Stimulated activated CD4-positive, alpha-beta T cell treated with anti-CD3 and anti-CD28 coated beads, Interleukin-15, amount 100 ng/mL, for 1 hour (primary cell): ENCODE measurements around the gene AOPEP.

Experiments
- DNase-seq, 2 donors: peaks; one replicate each; pipeline ENCODE4 v3.0.0-alpha.2; 2020; ENCODE audit warnings: low read depth in 1 of 2, low spot score in 1 of 2

AOPEP gene

GRCh38 chr9:95129476-95130291 lies 403.2 kb downstream of the AOPEP start:
- no peak for DNase-seq

DNA sequence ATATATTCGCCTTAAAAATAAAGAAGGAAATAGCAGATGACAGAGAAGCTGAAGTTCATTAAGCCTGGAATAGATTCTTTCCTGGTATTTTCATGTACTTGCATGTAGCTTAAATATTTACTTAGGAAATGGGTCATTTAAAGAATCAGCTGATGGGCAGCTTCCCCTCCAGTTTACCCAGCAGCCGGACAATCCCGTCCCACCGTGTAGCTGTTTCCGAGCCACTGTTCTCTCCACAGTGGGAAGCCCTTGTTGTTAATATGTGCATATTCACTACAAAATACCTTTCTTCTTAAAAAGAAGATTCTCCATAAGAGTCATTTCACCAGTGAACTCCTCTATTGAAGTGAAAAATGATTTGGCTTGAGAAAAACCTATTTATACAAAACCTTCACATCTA lies 404.0 kb downstream of the AOPEP start:
- DNase-seq = no peak

- peak in 1 of 2 donors; percentile 18 for DNase-seq
Measured at GRCh38 chr9:95131023-95131943, 404.8 kb downstream of the AOPEP start.

DNA sequence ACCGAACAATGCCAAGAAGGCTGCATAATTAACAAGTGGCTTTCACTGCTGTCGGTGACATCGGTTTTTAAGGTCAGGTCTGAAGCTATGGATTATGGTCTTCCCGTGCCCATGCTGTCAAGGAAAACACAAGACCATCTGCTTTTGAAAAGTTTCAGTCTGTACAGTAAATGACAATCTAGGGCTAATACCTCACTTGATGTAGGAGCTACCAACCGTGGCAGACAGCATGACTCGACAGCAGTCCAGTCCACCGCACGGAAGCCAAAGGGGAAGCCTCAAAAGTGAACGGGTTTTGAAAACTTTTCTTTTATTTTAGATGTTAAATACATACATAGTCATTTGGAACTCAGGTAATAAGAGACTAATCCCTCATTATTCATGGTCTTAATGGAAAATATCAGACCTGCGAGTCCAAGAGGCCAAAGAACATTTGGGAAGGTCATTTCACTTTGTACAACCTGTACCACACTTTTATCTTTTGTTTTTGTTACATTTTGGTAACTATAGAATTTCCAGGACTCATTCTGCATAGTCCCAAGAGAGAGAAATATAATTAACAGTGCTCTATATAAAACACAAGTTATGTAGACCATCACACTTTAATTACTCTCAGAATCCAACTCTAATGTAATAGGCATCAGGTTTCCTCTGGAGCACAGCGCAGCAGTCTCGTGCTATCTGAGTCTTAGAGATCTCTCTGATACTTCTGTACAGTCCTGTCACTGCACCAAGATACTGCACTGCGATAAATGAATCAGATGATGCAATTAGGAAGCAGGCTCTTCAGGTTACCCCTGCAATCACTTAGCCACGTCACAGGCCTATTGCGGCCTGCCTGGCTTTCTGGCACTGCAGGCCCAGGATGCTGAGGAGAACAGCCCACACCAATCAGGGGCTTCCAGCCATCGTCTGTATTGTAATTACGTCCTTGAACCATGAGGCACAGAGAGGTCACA lies 406.1 kb downstream of the AOPEP start:
- DNase-seq = no peak

DNA sequence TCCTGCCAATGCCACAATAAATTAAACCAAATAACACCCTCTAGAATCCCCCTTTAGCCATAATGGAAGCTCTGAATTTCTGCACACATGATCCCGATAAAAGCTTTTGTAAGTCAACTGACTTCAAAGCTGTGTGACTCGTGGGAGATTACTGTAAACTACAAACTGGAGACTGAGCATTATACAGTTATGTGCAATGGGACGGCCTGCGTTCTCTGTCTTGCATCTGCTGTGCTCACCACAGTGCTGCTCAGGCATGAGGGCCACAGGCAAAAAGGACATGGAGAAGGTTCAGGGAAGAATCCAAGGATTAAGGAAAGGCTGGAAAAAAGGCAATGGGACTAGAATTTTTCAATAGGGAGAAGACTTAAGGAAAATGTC lies 406.8 kb downstream of the AOPEP start:
- no peak for DNase-seq

- no peak for DNase-seq
Measured at GRCh38 chr9:95134457-95134881, 408.0 kb downstream of the AOPEP start.

- DNase-seq = no peak
Measured at GRCh38 chr9:95135756-95136155, 409.3 kb downstream of the AOPEP start.
